KOPT-K1 (cell line): Measurements from ENCODE around the gene PPM1H.

ENCODE experiments used
- H3K27ac ChIP-seq: fragments of 200-600 bp; sonication (generic); 2 replicates; pipeline ENCODE4 v1.5.1; 2016; ENCODE audit warnings: antibody characterized with exemption, mild to moderate bottlenecking, low read depth, low read length; ENCODE audit not compliant: poor library complexity, severe bottlenecking
- H3K36me3 ChIP-seq: fragments of 200-600 bp; sonication (generic); 2 replicates; pipeline ENCODE4 v1.5.1; 2017; ENCODE audit warnings: antibody characterized with exemption, mild to moderate bottlenecking, low read length, moderate library complexity; ENCODE audit not compliant: insufficient read depth
- H3K9me3 ChIP-seq: fragments of 200-600 bp; sonication (generic); 2 replicates; pipeline ENCODE4 v1.5.1; 2017; ENCODE audit warnings: antibody characterized with exemption, low read length, mild to moderate bottlenecking; ENCODE audit not compliant: insufficient read depth, poor library complexity, severe bottlenecking

The PPM1H gene

GRCh38 chr12:62653304-62653703, 281.6 kb downstream of the PPM1H start:
- no peaks in the 10 kb centered on the region for H3K36me3 ChIP-seq
- H3K27ac ChIP-seq, result no peak overlapping the region
- no peaks in the 10 kb centered on the region for H3K9me3 ChIP-seq

GRCh38 chr12:62651138-62651537, 283.8 kb downstream of the PPM1H start:
- H3K36me3 ChIP-seq, result no peaks in the 10 kb centered on the region
- no peaks in the 10 kb centered on the region for H3K9me3 ChIP-seq
- H3K27ac ChIP-seq, result no peak overlapping the region

- no peak overlapping the region for H3K27ac ChIP-seq
- H3K36me3 ChIP-seq, result no peaks in the 10 kb centered on the region
- no peaks in the 10 kb centered on the region for H3K9me3 ChIP-seq
These were observed 285.4 kb downstream of the PPM1H start for GRCh38 chr12:62649412-62650138.

DNA sequence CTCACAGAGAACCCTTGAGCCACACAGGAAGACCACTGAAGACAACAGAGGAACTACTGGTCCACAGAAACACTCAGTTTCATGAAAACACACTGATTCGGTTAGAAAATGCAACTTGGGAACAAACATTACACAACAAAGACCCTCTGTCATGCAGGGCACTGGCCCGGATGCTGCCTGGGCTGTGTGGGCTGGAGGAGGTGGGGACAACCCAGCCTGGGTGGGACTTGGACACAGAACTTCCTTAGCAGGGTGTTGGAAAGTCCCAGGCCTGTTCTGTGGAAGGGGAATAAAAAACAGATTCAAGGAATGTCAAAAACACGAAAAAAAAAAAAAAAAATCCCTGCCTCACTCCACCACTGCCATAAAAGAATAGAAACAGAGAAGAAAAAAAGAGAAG, 287.4 kb downstream of the PPM1H start:
- H3K36me3 ChIP-seq, result no peaks in the 10 kb centered on the region
- H3K9me3 ChIP-seq, result no peaks in the 10 kb centered on the region
- no peak overlapping the region for H3K27ac ChIP-seq

GRCh38 chr12:62646566-62646965, 288.4 kb downstream of the PPM1H start:
- Histone ChIP-seq H3K9me3 (no peaks in the 10 kb centered on the region), H3K36me3 (no peaks in the 10 kb centered on the region), H3K27ac (no peak overlapping the region)

DNA sequence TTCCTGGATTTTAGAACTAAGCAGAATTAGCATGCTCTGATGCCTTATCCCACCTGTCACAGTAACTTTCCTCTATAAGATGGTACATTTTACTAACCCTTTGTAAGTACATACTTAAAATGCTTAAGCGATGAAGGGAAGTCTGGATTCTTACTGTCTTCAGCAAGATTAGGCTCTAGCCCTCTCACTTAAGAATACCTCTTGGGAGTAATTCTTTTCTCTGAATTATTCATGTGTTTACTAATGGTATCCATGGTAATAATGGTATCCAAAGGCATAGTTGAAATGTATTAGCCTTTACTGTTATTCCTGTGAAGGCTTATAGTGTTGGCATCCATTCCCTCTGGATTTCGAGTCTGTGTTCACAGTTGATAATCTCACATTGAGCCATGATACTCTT, 291.5 kb downstream of the PPM1H start:
- no peak overlapping the region for H3K27ac ChIP-seq
- H3K36me3 ChIP-seq, result no peaks in the 10 kb centered on the region

GRCh38 chr12:62642486-62642885, 292.5 kb downstream of the PPM1H start:
- no peaks in the 10 kb centered on the region for H3K36me3 ChIP-seq
- H3K27ac ChIP-seq, result no peak overlapping the region

More for the DNA sequence above, 291.5 kb downstream of the PPM1H start:
- H3K9me3 ChIP-seq, result no peaks in the 10 kb centered on the region

DNA sequence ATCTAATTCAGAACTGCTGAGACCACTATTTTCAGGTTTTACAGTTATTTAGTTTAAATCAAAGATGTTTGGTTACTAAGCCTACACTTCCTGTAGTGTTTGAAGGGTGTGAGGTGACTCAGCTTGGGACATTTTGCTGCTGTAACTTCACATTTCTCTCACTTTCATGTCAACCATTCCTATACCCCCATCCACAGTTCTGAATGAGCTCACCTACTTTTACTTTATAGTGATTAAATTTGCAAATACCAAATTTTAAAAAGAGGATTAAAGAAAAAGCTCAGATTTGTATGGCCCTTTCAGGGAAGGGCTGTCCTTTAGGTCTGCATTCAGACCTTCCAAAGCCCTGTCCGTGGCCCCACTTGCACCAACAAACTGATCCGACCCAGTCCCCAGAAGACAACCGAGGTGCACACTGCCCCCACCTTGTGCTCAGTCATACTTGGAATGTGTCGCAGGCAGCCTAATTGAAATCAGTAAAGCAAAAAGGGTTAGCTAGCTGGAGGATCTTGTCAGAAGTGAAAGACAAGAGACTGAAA, 294.0 kb downstream of the PPM1H start:
- H3K9me3 ChIP-seq, result no peaks in the 10 kb centered on the region
- H3K27ac ChIP-seq, result no peak overlapping the region
- no peaks in the 10 kb centered on the region for H3K36me3 ChIP-seq

More at GRCh38 chr12:62642486-62642885, 292.5 kb downstream of the PPM1H start:
- no peaks in the 10 kb centered on the region for H3K9me3 ChIP-seq

DNA sequence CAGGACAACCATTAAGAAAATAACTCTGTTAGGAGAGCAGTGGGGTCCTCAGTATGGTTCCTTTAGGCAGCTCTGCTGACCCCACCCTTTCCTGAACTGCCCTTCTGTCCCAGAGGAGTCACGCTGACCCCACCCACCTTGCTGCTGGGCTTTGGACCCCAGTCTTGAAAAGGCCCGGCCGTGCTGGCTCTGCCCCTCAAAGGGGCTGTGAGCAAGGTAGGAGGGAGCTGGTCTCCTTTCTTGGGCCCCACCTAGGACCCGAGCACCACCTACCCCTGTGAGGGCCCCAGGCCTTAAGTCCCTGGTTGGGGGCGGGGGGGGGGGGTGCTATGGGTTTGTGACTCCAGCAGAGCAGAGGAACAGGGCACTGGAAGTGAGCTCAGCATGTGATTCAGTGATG, 297.3 kb downstream of the PPM1H start:
- Histone ChIP-seq H3K27ac (no peak overlapping the region), H3K36me3 (no peaks in the 10 kb centered on the region), H3K9me3 (no peaks in the 10 kb centered on the region)

DNA sequence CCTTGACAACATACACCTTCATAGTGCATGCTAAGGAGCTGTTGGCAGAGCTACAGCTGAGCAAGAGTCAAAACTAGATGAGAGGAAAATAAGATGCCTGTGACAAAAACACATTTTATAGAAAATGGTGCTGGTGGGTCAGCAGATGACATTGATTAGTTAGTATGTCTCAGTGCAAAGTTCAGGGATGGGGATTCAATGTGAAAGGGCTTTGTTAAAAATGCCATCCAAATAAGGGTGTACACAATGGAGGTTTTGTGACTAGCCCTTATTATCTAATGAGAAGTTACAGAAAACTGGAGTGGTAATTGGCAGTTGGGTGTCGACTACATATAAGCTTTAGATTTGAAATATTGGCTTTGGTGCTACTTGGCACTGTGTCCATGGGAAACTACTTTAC, 299.3 kb downstream of the PPM1H start:
- no peaks in the 10 kb centered on the region for H3K36me3 ChIP-seq
- no peak overlapping the region for H3K27ac ChIP-seq
- H3K9me3 ChIP-seq, result no peaks in the 10 kb centered on the region

- no peak overlapping the region for H3K27ac ChIP-seq
- H3K9me3 ChIP-seq, result no peaks in the 10 kb centered on the region
These were observed 302.5 kb downstream of the PPM1H start for GRCh38 chr12:62632411-62632918.

DNA sequence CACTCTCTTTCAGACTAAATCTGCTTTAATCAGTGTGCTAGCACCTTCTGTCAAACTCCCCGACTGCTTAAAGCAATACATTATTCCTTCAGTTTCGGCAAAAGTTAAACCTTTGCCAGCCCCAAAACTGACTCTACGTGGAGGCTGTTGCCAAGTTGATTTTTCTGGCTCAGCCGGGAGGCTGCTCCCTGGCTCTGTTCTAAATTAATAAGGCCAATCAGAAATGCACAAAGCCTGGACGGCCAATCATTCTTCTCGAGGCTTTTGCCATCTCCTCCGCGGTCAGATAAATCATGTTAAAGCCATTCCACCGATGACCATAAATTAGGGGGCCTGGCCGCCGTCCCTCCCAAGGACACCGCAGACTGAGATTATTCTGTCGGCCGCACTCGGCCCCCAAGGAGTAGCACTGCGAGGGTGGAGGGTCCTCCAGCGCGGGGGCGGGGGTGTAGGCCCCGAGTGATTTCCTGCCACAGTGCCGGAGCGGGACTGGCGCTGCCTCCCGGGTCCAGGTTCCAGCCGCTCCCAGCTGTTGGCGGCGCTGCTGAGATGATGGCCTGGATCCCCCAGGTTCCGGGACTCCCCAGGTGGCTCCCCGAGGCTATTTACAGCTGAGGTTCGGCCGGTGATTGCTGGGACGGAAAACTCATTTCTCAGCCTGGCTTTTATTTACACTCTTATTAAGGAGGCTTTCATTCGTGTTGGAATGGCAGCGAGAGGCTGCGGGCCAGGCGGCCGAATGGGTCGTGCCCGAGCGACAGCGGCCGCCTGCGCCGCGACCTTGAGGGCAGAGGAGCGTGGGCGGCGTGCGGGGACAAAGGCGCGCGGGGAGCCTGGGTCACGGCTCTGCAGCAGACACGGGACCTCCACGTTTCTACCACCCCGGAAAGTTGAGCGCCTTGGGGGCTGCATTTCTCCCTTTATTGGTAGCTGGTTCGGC, 303.2 kb downstream of the PPM1H start:
- Histone ChIP-seq H3K36me3 (no peaks in the 10 kb centered on the region), H3K27ac (no peak overlapping the region), H3K9me3 (no peaks in the 10 kb centered on the region)

More at GRCh38 chr12:62632411-62632918, 302.5 kb downstream of the PPM1H start:
- no peaks in the 10 kb centered on the region for H3K36me3 ChIP-seq

- no peak overlapping the region for H3K27ac ChIP-seq
- H3K36me3 ChIP-seq, result no peaks in the 10 kb centered on the region
- no peaks in the 10 kb centered on the region for H3K9me3 ChIP-seq
These were observed 304.8 kb downstream of the PPM1H start for GRCh38 chr12:62629971-62630739.

GRCh38 chr12:62629413-62629812, 305.5 kb downstream of the PPM1H start:
- Histone ChIP-seq H3K27ac (no peak overlapping the region), H3K9me3 (no peaks in the 10 kb centered on the region), H3K36me3 (no peaks in the 10 kb centered on the region)
